Measurements from ENCODE around the gene VBP1.

The VBP1 gene

DNA sequence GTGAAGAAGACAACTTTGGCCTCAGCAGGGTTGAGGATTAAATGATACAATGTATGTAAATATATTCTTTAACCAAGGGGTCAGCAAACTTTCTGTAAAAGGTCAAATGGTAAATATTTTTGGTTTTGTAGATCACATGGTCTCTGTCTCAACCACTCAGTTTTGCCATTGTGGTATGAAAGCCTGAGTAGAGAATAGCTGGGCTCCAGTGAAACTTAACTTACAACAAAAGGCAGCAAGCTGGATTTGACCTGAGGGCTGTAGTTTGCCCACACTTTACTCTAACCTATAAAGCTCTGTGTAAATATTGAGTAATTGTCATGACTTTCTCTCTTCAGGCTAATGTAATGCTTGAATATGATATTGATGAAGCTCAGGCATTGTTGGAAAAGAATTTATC lies 19.6 kb downstream of the VBP1 start:
- DNase-seq (ENCODE audit: insufficient read length, low spot score) = no peak
- FAIRE-seq = no peak
- TF ChIP-seq, protein P1, sequence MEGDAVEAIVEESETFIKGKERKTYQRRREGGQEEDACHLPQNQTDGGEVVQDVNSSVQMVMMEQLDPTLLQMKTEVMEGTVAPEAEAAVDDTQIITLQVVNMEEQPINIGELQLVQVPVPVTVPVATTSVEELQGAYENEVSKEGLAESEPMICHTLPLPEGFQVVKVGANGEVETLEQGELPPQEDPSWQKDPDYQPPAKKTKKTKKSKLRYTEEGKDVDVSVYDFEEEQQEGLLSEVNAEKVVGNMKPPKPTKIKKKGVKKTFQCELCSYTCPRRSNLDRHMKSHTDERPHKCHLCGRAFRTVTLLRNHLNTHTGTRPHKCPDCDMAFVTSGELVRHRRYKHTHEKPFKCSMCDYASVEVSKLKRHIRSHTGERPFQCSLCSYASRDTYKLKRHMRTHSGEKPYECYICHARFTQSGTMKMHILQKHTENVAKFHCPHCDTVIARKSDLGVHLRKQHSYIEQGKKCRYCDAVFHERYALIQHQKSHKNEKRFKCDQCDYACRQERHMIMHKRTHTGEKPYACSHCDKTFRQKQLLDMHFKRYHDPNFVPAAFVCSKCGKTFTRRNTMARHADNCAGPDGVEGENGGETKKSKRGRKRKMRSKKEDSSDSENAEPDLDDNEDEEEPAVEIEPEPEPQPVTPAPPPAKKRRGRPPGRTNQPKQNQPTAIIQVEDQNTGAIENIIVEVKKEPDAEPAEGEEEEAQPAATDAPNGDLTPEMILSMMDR (IDR thresholded peaks at IDR 0.05; ENCODE audit: insufficient read depth, missing control alignments) = no peak

DNA sequence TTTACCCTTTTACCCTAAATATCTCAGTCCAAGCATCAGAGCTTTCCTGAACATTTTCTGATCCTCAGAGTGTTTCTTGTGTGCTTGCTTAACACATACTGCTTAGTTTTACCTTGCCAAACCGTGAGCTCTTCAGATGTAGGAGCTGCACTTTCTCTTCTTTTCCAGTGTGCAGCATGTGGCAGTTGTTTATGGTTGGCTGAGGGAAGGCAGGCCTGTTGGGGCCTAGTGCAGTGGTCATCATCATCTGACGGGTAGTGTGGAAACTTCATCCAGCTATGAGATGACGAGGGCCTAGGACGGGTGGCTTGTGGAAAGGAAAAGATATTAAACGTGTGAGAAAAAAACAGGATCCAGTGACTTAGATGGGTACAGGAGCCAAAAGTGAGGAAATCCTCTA lies 21.5 kb downstream of the VBP1 start:
- DNase-seq (ENCODE audit: insufficient read length, low spot score) (no peak), FAIRE-seq (no peak)
- TF ChIP-seq, protein P1 (IDR thresholded peaks at IDR 0.05; ENCODE audit: insufficient read depth, missing control alignments) = no peak

DNA sequence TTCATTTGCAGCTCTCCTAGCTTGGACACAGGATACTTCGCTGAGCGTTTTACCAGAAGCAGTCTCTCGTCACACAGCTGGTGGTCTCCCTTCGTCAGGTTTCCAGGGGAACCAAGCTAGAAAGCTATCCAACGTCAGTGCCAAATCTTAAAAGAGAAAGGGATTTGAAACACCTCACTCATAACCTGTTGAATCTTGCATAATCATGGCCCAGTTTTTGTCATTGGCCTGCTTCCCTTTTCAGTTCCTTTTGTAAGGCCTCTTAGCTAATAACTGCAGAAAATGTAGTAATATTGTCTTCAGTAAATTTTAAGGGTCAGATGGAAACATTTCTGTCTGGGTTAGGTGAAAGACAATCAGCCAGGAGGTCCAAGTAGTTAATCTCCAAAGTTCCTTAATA lies 26.0 kb downstream of the VBP1 start:
- no peak for FAIRE-seq
- no peak for DNase-seq (ENCODE audit: insufficient read length, low spot score)
- TF ChIP-seq, protein P1 (IDR thresholded peaks at IDR 0.05; ENCODE audit: insufficient read depth, missing control alignments) = no peak

DNA sequence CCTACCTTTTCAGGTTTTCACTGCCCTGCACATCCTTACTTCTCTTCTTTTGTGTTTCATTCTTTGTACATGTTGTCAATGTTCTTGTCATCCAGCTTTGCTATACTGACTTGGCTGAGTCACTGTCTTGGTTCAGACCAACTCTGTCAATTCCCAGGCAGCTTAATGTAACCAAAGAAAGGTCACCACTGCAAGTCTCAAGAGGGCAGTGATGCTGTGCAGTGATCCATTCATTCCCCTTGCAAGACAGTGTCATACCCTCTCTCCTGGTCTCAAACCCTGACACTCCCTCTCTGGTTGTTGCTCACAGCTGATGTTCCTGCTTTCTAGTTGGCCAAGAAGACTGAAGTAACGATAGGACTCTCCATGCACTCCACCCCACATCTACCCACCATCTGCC lies 30.5 kb downstream of the VBP1 start:
- FAIRE-seq = no peak

DNA sequence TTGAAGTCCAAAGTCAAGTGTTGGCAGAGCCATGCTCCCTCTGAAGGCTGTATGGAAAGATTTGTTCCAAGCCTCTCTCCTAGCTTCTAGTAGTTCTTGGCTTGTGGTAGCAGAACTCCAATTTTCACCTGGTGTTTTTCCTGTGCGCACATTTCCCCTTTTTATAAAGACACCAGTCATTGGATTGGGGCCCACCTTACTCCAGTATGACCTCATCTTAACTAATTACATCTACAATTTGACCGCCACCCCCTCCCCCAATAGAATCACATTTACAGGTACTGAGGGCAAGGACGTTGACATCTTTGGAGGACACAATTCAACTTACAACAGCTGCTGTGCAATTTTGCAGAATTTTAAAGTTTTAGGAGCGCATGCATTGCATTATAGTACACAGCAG lies 31.2 kb downstream of the VBP1 start:
- FAIRE-seq = no peak
- TF ChIP-seq, protein P1 (IDR thresholded peaks at IDR 0.05; ENCODE audit: insufficient read depth, missing control alignments) = no peak
- no peak for DNase-seq (ENCODE audit: insufficient read length, low spot score)

More for the DNA sequence above, 30.5 kb downstream of the VBP1 start:
- TF ChIP-seq, protein P1 (IDR thresholded peaks at IDR 0.05; ENCODE audit: insufficient read depth, missing control alignments) = no peak
- no peak for DNase-seq (ENCODE audit: insufficient read length, low spot score)

DNA sequence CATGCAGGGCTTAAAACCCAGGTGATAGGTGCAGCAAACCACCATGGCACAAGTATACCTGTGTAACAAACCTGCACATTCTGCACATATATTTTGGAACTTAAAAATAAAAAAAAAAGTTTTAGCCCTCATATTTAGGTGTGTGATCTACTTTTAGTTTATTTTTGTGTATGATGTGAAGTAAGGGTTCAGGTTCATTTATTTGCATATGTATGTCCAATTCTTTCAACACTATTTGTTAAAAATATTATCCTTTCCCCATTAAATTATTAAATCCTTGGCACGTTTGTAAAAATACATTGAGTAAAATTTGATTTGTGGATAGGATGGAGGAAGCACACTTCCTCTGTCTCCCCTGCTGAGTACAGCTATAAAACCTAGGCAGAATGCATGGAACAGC lies 35.1 kb downstream of the VBP1 start:
- TF ChIP-seq, protein P1 (IDR thresholded peaks at IDR 0.05; ENCODE audit: insufficient read depth, missing control alignments) = no peak
- FAIRE-seq (no peak), DNase-seq (ENCODE audit: insufficient read length, low spot score) (no peak)

DNA sequence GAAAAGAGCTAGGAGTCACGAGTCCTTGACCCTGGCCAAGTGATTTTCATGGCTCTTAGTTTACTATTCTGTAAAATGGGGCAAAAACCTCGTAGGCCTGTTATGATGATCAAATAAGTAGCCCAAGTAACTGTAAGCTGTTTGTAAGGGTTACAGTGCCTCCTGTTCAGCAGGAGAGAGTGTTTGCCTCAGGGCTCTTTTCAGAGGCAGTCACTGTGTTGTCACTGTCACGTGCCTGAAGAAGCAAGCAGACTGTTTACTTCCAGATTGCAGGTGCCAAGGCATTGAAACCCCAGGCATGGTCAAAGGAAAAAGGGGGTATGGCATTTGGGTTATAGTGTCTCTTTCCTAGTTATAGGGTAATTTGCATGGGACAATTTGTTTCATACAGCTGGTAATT lies 43.5 kb downstream of the VBP1 start:
- no peak for FAIRE-seq
- TF ChIP-seq, protein P1 (IDR thresholded peaks at IDR 0.05; ENCODE audit: insufficient read depth, missing control alignments) = no peak
- no peak for DNase-seq (ENCODE audit: insufficient read length, low spot score)

All from D721Med (cell line).